ENCODE measurements around the gene UBTD1.

The UBTD1 gene

DNA sequence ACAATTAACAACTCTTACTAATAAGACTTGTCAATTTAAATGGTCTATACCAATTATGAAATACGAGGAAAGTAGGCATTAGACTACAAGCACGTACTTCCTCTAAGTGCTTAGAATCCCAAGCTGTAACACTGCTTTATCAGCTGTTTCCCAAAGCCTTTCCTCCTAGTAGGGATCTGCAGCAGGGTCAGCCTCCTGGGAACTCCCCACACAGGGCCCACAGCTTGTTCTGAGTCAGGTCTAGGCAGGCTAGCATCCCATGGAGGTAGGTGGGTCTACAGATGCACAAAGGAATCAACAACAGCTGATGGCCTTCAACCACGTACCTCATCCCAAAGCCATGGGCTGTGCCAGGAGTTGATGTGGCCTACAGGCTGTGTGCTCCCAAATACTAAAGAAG lies 15.2 kb upstream of the UBTD1 start:
- no peak for DNase-seq

DNA sequence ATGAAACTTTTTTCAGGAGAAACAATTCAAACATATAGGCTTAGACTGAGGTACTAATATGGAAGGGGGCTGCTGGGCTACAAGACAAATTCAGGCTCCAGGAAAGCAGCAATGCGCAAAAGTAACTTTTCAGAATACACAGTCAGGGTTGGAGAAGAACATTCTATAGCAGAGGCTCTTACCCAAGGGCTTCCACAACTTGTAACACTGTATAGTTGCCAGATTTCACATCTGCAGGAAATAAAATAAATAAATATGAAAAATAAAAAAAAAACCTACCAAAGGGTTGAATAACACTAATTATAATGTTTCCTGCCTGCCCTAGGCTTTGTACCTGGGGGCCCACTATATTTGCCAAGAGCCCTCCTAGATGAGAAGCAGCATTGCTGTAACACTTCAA lies 14.8 kb upstream of the UBTD1 start:
- DNase-seq, result no peak

DNA sequence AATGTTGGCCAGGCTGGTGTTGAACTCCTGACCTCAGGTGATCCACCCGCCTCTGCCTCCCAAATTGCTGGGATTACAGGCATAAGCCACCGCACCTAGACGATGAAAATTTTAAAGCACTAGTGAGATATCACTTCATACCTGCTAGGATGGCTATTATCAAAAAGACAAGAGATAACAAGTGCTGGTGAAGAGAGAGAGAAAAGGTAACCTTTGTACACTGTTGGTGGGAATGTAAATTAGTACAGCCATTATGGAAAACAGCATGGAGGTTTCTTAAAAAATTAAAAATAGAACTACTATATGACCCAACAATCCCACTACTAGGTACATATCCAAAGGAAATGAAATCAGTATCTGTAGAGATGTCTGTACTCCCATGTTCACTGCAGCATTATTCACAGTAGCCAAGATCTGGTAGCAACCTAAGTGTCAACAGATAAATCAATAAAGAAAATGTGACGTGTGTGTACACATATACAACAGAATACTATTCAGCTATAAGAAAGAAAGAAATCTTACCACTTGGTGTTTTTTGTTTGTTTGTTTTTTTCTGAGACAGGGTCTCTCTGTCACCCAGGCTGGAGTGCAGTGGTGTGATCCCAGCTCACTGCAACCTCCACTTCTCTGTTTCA lies 13.0 kb upstream of the UBTD1 start:
- no peak for DNase-seq

DNA sequence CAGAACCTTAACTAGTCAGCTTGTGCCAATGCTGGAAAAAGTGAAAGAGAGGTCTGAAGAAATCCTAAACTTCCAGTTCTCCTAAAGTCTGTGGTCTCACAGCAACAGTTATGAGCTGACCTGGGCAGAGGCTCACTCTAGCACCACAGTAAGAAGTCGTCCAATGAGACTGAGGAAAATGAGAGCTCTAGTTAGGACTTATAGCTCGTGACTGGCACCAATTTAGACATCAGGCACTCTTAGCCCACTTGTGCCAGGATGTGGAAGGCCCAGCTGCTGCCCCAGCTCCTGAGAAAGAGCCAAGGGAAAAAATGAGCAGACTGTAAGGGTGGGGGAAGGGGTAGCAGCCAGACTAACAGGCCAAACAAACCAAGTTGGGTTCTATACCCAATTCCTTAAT lies 8.1 kb upstream of the UBTD1 start:
- no peak for DNase-seq

DNA sequence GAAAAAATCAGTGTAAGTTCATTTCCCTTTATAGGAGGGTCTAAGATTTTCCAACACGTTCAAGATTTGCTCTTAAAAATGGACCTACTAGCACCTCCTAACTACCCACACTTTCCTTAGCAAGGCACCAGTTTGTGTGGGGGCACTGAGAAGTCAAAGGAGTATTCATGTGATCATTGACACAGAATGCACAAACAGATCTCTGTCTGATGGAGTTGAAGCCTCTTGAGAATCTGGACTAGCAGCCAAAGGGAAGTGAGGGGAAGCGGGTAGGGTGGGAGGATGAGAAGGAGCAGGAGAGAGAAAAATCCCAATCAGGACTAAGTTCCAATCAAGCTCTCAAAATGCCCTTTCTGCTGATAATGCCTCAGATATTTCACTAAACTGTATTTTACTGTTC lies 4.6 kb upstream of the UBTD1 start:
- DNase-seq, result no peak

DNA sequence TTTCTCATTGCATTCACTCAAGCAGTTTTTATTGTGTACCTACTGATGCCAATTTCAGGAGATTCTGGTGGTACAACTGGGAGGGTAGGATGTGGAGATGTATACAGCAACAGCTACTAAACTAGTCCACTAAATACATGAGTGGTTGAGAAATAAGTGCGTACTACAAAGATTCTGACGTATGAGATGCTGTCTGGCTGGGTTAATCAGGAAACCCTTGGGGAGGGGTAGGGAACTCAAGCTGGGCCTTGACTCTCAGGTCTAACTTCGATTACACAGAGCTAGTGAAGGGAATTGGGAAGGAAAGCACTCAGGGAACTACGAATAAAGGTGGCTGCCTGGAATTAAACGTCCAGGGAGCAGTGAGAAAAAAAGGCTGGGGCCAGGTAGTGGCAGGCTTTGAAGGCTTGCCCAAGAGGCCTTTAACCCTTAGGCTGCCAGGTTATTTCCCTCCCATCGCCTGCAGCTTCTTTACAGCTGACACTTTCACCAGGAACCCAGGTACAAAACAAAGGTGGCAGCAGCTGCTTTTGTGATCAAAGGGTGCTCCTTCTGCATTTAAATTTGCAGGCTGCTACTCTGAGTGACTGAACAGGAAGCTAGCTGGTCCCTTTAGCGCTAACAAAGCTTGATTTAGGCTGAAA lies 3.7 kb upstream of the UBTD1 start:
- no peak for DNase-seq

DNA sequence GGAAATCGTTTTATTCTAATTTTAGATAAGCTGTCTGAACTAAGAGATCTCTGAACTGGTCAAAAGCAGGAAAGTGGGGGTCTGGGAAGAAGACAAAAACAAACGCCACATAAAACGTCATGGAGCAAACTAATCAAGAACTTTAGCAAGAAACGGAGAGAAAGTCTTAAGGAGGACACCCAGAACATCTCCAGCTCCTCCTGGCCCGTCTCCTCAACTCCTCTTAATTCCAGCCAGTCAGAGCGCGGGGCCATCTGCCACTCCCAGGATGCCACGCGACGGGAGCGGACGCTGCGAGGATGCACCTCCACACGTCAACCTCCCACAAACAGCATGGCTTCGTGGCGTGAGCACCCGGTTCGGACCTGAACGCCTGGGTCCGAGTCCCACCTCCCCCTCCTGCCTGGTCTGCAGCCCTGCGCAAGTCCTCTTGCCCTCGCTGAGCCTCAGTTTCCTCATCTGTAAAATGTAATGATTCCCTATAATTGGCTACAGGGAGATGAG lies 1.1 kb upstream of the UBTD1 start:
- peak; percentile 25 to 57 (median 32) for DNase-seq

DNA sequence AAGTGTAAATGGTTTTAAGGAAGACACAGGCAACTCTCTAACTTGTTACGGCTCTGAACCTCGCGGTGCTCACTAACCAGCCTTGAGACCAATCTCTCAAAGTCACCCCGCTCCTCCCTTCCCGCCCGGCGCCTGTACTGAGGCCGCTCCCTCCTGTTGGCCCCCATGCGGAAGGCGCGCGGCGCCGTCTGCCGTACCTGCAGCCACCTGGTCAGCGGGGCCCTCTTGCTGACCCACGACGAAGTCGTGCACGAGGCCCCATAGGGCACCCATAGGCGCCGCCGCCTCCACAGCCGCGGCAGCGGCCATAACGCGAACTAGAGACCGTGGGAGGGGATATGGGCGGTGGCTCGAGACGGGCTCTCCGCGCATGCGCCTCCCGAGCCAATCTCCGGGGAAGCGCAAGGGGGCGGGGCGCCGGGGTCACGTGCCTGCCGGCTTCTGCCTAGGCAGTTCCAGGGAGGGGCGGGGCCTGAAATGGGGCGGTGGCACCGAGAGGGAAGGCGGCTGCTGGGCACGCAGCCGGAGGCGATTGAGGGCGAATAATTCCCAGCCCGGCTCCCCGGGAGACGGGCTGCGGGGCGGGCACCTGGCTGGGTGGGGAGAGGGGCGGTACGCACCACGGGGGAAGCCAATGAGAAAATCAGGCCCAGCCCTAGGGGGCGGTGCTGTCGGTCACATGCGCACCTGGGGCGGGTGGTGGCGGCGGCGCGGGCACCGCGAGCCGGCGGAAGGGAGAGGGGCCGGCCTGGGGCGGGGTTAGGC lies 466 bp upstream of the UBTD1 start, which contains the start of gene MMS19:
MMS19 (minus strand) TSS at position 347 of the 765 bp plus-strand sequence; CDS start at position 309, 38 bp downstream.
- peak; percentile 99 to 100 (median 100) for DNase-seq

DNA sequence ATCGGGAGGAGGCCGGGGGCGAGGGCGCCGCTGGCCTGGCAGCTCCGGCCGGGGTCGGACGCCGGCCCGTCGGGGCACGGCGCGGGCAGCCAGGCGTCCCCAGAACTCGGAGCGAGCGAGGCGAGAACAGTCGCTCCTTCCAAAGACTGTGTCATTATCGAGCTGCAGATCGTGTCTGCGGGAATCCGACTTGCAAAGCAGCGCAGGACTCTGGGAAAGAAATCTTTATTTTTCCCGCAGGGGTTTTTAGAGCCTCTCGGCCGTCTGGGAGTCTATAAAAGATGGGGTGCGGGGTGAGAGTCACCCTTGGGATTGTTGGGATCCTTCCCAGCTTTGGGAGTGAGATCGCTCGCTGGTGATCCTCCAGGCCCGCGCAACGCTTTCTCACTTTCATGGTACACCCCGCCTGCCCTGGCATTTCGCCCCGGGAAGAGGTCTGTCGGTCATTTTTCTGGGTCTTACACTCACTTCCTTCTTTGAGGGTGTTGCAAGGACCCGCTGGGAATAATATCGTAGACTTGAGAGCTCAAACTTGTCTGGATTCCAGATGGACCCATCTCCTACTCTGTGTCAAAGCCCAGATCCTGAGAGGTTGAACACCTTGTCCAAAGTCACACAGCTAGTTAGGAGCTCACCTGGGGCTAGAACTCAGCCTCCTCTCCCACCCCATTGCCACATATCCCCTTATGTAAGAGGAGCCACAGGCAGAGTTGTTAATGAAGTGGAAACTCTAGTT lies 1.0 kb downstream of the UBTD1 start:
- DNase-seq, result peak in 1 of 4 experiments; percentile 28

DNA sequence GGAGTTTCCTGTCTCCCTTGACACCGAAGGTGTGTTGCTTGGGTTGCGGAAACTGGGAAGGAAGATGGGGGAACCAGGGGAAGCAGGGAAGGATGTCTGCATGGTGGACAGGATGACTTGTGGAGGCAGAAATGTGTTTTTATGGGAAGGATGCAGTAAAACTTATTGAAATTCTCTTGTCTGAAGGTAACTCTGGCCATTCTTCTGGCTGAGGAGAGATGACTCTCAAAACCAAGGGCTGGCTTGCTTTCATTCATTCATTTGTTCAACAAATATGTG lies 1.5 kb downstream of the UBTD1 start:
- no peak for DNase-seq

DNA sequence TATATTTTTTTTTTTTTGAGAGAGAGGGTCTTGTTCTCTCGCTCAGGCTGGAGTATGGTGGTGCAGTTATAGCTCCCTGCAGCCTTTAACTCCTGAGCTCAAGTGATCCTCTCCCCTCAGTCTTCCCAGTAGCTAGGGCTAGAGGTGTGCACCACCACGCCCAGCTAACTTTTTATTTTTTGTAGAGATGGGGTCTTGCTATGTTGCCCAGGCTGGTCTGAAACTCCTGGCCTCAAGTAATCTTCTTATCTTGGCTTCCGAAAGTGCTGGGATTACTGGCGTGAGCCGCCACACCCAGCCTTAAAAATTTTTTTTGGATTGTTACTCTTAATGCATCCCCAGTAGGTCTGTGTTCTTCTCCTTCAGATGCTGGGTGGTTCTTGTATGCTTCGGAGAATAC lies 4.2 kb downstream of the UBTD1 start:
- no peak for DNase-seq

DNA sequence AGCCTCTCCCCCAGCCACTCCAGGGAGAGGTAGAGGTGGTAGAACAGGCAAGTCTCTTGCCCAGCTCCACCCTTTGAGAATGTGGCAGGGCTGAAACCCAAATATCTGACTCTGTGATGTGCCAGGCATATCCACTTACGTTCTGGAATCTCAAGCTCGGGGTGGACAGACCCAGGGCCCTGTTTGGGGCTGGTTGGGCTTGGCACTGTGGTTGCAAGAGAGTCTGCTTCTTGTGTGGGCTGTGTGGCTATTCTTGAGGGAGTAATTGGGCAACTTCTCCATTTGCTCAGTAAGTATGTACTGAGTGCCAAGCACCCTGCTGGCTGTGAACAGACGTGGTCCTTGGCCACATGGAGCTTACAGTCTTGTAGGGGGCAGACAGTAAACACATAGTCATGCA lies 4.7 kb downstream of the UBTD1 start:
- no peak for DNase-seq

DNA sequence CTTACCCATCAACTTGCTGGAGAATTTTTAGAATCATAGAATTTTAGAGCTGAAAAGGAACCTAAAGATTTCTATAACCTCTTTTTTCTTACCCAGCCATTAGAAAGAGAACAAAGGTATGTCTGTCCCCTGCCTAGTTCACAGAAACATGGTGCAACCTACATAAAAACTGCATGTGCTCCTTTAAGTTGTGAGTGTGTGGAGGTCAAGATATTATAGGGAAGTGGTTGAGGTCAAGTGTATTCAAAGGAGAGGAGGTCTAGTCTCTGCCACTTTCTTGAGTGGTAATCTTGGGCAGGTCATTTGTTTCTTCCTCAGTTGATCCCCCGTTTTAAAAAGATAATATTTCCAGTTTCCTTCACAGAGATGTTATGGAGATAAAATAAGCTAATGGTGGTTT lies 6.4 kb downstream of the UBTD1 start:
- DNase-seq, result no peak

DNA sequence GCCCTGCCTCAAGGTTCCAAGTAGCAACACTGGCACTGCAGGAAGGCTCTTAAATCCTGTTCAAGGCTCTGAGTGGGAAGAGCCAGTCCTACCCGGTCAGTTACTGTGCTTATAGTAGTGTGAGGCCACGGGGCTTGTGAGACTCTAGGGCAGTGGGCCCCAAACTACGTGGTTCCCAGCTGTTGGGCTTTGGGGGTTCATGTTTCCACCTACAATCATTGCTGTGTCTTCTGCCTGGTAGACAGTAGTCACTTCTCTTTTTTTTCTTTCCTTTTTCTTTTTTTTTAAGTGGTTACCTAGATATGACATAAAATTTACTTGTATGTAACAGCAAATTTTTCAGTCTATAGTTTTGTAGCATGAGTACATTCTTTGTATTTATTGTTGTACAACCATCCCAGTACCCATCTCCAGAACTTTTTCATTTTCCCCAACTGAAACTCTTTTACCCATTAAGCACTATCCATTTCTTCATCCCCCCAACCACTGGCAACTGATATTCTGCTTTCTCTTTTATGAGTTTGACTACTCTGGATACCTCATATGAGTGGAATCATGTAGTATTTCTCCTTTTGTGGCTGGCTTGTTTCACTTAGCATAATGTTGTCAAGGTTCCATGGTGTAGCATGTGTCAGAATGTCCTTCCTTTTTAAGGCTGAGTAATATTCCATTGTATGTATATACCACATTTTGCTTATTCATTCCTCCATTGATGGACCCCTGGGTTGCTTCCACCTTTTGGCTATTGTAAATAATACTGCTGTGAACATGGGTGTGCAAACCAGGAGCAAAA lies 7.7 kb downstream of the UBTD1 start:
- DNase-seq, result no peak

DNA sequence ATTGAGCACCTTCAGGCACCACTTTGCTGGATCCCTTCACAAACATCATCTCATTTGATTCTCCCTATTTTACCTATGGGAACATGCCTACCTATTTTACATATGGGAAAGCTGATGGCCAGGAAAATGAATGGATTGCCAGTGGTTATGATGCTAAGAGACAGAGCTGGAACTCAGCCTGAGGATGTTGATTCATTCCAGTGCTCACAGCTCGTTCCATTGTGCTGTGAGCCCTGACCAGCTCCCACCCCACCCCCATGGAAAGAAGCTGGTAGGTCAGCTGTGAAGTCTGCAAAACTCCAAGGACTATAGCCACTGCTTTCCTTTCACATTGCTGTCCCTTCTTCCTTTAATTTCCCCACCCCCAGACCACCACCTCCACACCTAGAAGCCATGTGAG lies 9.6 kb downstream of the UBTD1 start:
- DNase-seq, result no peak

DNA sequence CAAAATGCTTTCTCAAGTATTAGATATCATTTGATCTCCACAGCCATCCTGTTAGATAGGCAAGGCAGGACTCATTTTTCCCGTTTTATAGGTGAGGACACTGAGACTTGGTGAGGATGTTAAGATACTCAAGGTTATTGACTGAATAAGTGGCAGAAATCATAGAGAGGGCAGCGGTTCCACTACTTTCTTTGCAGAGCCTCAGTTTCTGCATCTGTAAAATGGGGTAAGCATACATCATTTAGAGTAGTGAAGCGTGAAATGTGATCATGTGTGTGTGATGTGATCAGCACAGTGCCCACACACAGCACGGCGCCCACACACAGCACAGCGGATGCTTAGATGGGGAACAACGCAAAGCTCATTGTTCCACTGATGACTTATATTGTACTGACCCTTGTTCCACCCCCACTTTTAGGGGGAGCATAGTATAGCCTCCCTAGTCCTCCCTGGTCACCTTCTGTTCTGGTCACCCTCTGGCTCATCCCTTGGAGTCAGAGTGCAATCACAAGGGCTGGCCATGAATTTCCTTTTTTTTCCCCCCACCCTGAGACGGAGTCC lies 10.5 kb downstream of the UBTD1 start:
- no peak for DNase-seq

DNA sequence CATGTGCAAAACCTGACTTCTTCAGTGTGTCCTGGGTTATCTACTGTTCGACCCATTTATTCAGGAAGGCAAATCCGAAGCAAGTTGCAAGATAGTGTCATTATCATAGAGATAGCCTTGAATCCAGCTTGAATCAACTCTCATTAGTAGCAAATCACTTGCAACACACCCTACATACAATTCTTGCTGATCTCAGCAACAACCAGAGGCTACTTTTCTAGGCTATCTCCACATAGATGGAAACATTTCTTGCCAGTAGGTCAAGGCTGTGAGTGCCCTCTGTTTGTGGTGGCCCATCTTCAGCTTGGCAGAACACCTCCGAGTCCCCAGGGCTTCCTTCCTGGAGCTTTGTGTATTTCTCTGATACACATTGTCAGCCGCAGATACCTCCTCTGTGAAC lies 12.0 kb downstream of the UBTD1 start:
- no peak for DNase-seq

DNA sequence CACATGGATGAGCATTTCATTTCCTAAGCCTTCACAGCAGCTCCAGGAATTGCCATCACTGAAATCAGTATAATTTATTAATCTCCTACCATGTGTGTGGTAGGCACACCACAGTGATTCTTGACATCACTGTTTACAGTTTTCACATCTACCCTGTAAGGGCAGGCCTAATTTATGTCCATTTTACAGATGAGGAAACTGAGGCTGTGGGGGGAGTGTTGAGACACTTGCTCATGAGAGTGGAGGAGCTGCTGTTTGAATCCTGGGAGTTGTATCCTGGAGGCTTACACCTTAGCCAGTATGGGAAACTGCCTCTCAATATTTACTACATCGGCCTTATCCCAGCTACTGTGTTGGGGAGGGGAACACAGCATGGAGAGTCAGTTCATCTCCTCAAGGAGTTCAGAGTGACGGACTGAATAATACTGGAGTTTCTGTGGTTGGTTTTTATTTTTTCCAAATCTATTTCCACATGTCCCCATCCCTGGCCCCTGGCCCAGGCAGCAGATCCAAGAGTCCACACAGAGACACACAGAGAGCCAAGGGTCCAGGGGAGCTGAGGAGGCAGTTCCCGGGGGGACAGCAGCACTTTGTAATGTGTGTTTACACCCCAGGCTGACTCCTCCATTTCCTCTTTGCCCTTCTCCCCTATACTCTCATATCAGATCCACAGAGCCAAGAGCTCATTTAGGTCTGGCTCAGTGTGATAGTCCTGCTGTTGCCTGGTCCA lies 13.2 kb downstream of the UBTD1 start:
- no peak for DNase-seq

DNA sequence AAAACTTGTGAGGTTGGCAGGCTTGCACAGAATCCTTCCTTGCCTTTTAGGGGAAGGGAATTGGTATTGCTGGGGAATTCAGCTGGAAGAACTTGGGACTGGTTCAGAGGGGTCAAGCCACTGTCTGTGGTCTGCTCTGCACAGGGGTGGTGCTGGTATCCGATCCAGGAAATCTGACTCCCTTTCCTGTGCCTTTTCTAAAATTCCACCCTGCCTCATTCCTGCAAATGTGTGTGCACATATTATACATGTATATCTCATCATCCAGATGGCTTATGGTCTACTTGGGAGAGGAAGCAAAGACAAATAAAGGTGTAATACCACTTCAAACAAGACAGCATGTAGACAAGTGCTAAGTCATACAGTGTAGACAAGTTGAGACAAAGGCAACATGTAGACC lies 14.3 kb downstream of the UBTD1 start:
- no peak for DNase-seq

DNA sequence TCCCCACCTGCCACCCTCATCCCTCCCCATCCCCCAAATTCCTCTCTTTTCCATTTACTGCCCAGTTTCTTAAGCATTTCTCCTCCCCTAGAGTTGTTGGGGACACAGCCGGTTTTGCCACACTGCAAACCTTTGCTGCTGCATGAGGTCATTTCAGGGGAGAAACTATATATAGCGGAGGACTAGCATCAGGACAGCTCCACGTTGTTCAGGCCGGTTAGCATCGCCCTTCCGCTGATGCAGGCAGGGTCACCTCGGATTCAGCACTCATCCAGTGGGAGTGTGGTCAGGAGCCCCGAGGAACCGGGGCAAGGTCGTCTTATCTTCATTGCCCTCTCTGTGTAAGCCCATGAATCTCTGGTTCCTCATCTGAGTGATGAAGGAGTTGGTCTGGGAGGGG lies 15.6 kb downstream of the UBTD1 start:
- DNase-seq, result no peak

DNA sequence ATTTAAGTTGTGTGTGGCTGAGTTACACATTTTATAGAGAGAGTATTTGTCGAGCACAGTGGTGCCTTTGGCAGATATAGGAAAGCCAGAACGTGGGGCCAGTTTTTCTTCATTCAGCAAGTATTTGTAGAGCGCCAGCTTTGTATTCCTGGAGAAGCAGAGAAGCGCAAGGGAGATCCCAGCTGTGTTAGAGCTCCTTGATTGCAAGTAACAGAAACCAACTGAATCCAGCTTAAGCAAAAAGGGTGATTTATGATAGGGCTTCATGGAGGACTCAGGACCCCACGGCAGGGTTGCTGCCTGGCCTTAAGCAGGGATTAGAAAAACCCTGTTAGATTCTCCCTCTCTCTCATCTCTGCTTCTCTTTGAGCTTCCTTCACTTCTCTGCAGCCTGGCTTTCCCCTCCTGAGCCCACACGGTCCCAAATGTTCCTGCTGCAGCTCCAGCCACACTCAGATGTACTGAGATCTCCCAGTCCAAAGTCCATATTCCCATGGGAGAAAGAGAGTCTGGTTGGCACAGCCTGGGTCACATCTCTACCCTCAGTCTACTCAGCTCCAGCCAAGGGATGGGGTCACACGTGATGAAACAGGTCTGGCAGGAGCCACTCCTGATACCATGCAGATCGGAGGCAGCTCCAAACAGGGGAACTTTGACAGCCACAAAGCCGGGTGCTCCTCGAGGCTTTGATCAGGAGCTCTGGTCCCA lies 16.7 kb downstream of the UBTD1 start:
- DNase-seq, result no peak
